OCI-LY3 (cell line): ENCODE measurements around the gene CAVIN1.

Source experiments
- H2AFZ ChIP-seq: fragments of 200-600, 300-600 bp; shearing (Covaris generic); 2 replicates; pipeline ENCODE4 v1.6.0; 2014; ENCODE audit warnings: antibody characterized with exemption, low read depth, low read length
- H3K27ac ChIP-seq: fragments of 200-600, 300-600 bp; sonication (generic); 2 replicates; pipeline ENCODE4 v1.5.1; 2014; ENCODE audit warnings: mild to moderate bottlenecking, low read length, moderate library complexity, mixed read lengths
- H3K27me3 ChIP-seq: fragments of 200-600, 300-600 bp; sonication (generic); 2 replicates; pipeline ENCODE4 v1.6.1; 2014; ENCODE audit warnings: low read depth, low read length, mixed read lengths
- H3K36me3 ChIP-seq: fragments of 200-600, 300-600 bp; sonication (generic); replicated peaks from 2 replicates; pipeline ENCODE3; 2014; ENCODE audit warnings: low read depth, low read length, mixed read lengths
- H3K4me1 ChIP-seq: fragments of 300-600, 200-600 bp; sonication (generic); 2 replicates; pipeline ENCODE4 v1.6.1; 2014; ENCODE audit warnings: low read length, mixed read lengths
- H3K4me2 ChIP-seq: fragments of 200-600, 300-600 bp; sonication (generic); 2 replicates; pipeline ENCODE4 v1.6.1; 2014; ENCODE audit warnings: low read length, mixed read lengths
- H3K4me3 ChIP-seq: fragments of 300-600, 200-600 bp; sonication (generic); 2 replicates; pipeline ENCODE4 v1.5.1; 2014; ENCODE audit warnings: antibody characterized with exemption, mild to moderate bottlenecking, low read length, moderate library complexity
- H3K79me2 ChIP-seq: fragments of 300-600, 200-600 bp; shearing (Covaris generic); 2 replicates; pipeline ENCODE4 v1.6.1; 2014; ENCODE audit warnings: mild to moderate bottlenecking, low read length, mixed read lengths
- H3K9ac ChIP-seq: fragments of 300-600, 200-600 bp; shearing (Covaris generic); 2 replicates; pipeline ENCODE4 v1.6.0; 2014; ENCODE audit warnings: mild to moderate bottlenecking, low read length, moderate library complexity
- H3K9me3 ChIP-seq: fragments of 200-600, 300-600 bp; shearing (Covaris generic); 2 replicates; pipeline ENCODE4 v1.6.1; 2014; ENCODE audit warnings: low read length, mixed read lengths; ENCODE audit not compliant: insufficient read depth
- H4K20me1 ChIP-seq: fragments of 200-600, 300-600 bp; sonication (generic); 2 replicates; pipeline ENCODE4 v1.6.1; 2016; ENCODE audit warnings: low read length, mixed read lengths; ENCODE audit not compliant: insufficient read depth
- EZH2phosphoT487 ChIP-seq: fragments of 200-600 bp; shearing (Covaris generic); IDR thresholded peaks from 2 replicates; pipeline ENCODE4 v1.6.1; 2018; ENCODE audit warnings: antibody characterized with exemption, mixed run types, low read depth
- TF ChIP-seq, protein P1 (sequence below): fragments of 200-600, 300-600 bp; sonication (generic); IDR thresholded peaks from 2 replicates; pipeline ENCODE4 v1.5.1; 2014; ENCODE audit warnings: antibody characterized with exemption, low read length, low read depth

The CAVIN1 gene

DNA sequence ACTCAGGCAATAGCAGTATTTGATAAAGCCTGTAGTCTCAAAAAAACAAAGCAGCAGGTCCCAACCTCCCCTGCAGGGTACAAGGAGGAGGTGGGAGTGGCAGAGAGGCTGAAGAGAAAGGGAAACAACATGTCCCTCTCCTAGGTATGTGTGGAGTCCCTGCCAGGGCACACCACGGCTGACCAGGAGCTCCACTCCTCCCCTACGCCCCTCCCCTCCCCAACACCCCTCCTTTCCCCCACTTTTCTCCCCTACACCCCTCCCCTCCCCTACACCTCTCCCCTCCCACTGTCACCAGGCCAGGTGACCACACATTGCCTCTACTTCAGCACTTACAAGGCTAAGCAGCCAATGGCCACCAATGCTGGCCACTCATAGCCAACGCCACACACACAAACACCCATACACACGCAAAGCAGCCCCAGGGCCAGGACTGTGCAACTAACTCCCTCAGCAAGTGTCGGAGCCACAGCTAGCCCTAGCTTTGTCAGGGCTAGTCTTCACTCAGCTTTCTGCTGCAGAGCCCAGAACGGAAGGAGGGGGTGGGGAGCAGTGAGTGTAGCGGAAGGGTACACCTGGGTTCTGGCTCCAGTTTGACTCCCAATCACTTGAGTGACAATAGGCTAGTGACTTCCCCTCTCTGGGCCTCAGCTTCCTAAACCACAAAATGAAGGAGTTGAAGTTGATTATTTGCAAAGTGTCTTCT is 8.2 kb downstream of the CAVIN1 start:
- no peak for TF ChIP-seq EZH2phosphoT487
- TF ChIP-seq, protein P1, sequence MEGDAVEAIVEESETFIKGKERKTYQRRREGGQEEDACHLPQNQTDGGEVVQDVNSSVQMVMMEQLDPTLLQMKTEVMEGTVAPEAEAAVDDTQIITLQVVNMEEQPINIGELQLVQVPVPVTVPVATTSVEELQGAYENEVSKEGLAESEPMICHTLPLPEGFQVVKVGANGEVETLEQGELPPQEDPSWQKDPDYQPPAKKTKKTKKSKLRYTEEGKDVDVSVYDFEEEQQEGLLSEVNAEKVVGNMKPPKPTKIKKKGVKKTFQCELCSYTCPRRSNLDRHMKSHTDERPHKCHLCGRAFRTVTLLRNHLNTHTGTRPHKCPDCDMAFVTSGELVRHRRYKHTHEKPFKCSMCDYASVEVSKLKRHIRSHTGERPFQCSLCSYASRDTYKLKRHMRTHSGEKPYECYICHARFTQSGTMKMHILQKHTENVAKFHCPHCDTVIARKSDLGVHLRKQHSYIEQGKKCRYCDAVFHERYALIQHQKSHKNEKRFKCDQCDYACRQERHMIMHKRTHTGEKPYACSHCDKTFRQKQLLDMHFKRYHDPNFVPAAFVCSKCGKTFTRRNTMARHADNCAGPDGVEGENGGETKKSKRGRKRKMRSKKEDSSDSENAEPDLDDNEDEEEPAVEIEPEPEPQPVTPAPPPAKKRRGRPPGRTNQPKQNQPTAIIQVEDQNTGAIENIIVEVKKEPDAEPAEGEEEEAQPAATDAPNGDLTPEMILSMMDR = no peak
- peak overlapping the region; percentile 18; the same call in 1 of the 2 replicates for H3K9ac ChIP-seq
- 0 out of 2 replicates have a peak overlapping the region, but pooled peaks have one; percentile 23 for H3K27ac ChIP-seq
- peaks cover 57% of the 10 kb centered on the region for H3K4me1 ChIP-seq
- no peaks in the 10 kb centered on the region for H3K36me3 ChIP-seq
- H3K4me3 ChIP-seq = peak overlapping the region; percentile 45; the same call in 1 of the 2 replicates
- no peaks in the 10 kb centered on the region for H4K20me1 ChIP-seq
- H2AFZ ChIP-seq = peak overlapping the region; percentile 63; the same call in 1 of the 2 replicates
- H3K27me3 ChIP-seq = no peaks in the 10 kb centered on the region
- H3K4me2 ChIP-seq = peak overlapping the region; percentile 68
- no peaks in the 10 kb centered on the region for H3K79me2 ChIP-seq
- H3K9me3 ChIP-seq = no peaks in the 10 kb centered on the region

DNA sequence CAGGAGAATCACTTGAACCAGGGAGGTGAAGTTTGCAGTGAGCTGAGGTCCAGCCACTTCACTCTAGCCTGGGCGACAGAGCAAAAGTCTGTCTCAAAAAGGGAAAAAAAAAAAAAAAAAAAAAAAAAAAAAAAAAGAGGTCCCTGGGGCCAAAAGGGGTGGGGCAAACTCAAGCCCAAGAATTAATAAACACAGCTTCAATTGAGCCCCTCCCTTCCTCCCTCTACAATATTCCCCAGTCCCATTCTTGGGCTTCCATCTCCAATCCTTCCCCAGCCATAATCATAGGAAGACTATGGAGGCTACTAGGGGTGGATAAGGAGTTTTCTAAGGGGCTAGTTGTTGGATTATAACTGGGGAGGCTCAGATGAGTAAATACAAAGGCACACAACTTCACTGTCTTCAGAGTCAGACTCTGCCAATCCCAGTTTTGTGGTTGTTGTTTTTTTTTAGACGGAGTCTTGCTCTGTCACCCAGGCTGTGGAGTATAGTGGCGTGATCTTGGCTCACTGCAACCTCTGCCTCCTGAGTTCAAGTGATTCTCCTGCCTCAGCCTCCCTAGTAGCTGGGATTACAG is 9.5 kb downstream of the CAVIN1 start:
- Histone ChIP-seq H3K79me2 (no peaks in the 10 kb centered on the region), H3K27me3 (no peaks in the 10 kb centered on the region), H4K20me1 (no peaks in the 10 kb centered on the region), H3K9me3 (no peaks in the 10 kb centered on the region), H3K36me3 (no peaks in the 10 kb centered on the region), H3K9ac (no peak overlapping the region), H2AFZ (no peak overlapping the region), H3K4me3 (no peak overlapping the region), H3K4me1 (peaks cover 63% of the 10 kb centered on the region), H3K27ac (no peak overlapping the region), H3K4me2 (no peak overlapping the region)
- TF ChIP-seq, protein P1 = no peak
- no peak for TF ChIP-seq EZH2phosphoT487

DNA sequence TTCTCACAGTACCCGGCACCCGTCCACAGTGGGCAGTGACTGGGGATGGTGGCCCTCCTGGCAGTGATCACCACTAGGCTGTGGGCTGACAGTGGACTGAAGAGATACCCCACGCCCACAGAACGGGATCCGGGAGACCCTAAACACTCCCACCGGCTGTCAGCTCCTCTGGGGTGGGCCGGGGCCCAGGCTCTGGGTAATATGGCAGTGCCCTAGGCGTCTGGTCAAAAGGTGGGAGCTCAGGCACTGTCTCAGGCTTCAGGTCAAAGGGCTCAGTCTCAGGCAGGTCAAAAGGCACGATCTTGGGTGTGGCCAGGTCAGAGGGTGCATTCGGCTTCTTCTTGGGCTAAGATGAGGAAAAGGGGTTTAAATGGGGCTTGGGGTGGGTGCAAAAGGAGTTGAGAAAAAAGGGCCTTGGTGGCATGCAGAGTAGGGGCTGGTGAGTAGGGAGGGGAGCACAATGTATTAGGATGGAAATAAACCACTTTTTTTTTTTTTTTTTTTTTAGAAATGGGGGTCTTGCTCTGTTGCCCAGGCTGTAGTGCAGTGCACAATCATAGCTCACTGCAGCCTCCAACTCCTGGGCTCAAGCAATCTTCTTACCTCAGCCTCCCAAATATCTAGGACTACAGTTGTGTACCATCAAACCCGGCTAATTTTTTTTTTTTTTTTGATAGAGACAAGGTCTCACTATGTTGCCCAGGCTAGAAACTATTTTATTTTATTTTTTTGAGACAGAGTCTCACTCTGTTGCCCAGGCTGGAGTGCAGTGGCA is 11.0 kb downstream of the CAVIN1 start:
- Histone ChIP-seq H3K4me2 (peak overlapping the region; percentile 93), H3K36me3 (no peaks in the 10 kb centered on the region), H3K9ac (peak overlapping the region; percentile 81), H4K20me1 (no peaks in the 10 kb centered on the region), H2AFZ (peak overlapping the region; percentile 82), H3K79me2 (no peaks in the 10 kb centered on the region), H3K4me3 (peak overlapping the region; percentile 74), H3K4me1 (peaks cover 67% of the 10 kb centered on the region), H3K27me3 (no peaks in the 10 kb centered on the region), H3K9me3 (no peaks in the 10 kb centered on the region), H3K27ac (peak overlapping the region; percentile 81)
- TF ChIP-seq, protein P1 = no peak
- no peak for TF ChIP-seq EZH2phosphoT487

DNA sequence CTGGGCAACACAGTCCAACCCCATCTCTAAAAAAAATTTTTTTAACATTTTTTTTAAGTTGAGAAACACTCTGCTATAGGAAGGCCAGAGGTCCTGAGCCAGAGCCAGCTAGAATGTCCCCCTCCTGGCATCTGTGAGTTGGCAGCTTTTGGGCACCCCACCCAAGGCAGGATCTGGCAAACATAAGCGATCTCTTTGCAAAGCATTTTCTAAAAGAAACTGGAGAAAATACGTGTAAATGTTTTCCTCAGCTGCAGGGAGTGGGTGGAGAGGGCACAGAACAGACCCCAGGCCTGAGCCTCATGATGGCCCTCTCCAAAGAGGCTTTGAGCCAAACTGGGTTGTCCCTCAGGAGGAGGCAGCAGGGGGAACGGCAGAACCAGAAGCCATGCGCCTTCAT is 11.7 kb downstream of the CAVIN1 start:
- Histone ChIP-seq H3K27me3 (no peaks in the 10 kb centered on the region), H3K36me3 (no peaks in the 10 kb centered on the region), H4K20me1 (no peaks in the 10 kb centered on the region), H3K79me2 (no peaks in the 10 kb centered on the region), H3K9ac (peak overlapping the region; percentile 81), H3K4me3 (peak overlapping the region; percentile 74), H2AFZ (peak overlapping the region; percentile 82), H3K4me1 (peaks cover 69% of the 10 kb centered on the region), H3K27ac (peak overlapping the region; percentile 81), H3K9me3 (no peaks in the 10 kb centered on the region), H3K4me2 (peak overlapping the region; percentile 93)
- no peak for TF ChIP-seq EZH2phosphoT487
- TF ChIP-seq, protein P1 = no peak
